ENCODE measurements around the gene ADARB2.

Gene ADARB2

DNA sequence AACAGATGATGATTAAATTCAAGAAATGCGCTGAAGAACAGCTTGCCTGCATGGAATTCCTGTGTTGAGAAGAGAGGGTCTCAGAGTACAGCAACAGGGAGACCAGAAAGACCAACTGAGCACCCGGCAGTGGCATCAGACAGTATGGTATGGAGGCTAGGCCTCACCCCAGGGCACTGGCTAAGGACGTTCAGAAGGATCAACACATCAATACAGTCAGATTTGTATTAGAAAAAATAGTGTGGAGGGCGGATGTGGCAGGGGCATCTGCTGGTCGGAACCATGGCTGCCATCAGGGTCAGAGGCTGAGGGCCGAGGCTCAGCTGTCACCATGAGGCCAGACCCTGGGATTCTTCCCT is 142.1 kb downstream of the ADARB2 start:
- ChIA-PET CTCF (no interaction called here), POLR2A (no interaction called here)
- TF ChIP-seq CTCF (IDR thresholded peaks at IDR 0.05; ENCODE audit: insufficient read depth, low read length, missing control alignments) = no peak
- no peak for DNase-seq (ENCODE audit: low read depth, low spot score)
- H3K4me3 ChIP-seq (ENCODE audit: low read depth, low read length) = no peak overlapping the region

GRCh38 chr10:1594372-1595241 is 142.7 kb downstream of the ADARB2 start:
- CTCF ChIA-PET = no interaction called here
- POLR2A ChIA-PET = no interaction called here
- H3K4me3 ChIP-seq (ENCODE audit: low read depth, low read length) = no peak overlapping the region
- DNase-seq (ENCODE audit: low read depth, low spot score) = no peak
- no peak for TF ChIP-seq CTCF (IDR thresholded peaks at IDR 0.05; ENCODE audit: insufficient read depth, low read length, missing control alignments)

- H3K4me3 ChIP-seq (ENCODE audit: low read depth, low read length) = no peak overlapping the region
- ChIA-PET CTCF (no interaction called here), POLR2A (no interaction called here)
- DNase-seq (ENCODE audit: low read depth, low spot score) = no peak
- no peak for TF ChIP-seq CTCF (IDR thresholded peaks at IDR 0.05; ENCODE audit: insufficient read depth, low read length, missing control alignments)
Measured at GRCh38 chr10:1591742-1592141, 145.6 kb downstream of the ADARB2 start.

DNA sequence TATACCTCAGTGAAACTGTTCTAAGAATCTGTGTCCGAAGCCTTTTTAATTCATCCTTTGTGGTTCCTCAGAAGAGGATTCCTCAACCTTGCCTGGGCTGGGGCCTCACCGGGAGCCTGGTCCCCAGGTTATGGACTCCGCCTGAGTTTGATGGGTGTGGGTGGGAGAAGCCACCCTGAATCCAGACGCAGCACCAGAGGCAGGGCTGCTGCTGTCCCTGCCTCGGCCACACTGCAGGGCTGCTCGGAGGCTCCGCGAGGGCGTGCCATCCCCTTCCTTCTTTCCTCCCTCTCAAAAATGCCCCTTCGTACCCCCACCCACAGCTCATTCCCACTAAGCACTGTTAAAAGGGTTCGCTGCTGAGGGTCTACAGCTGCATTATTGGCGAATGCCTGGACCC is 146.3 kb downstream of the ADARB2 start:
- no peak for TF ChIP-seq CTCF (IDR thresholded peaks at IDR 0.05; ENCODE audit: insufficient read depth, low read length, missing control alignments)
- no peak for DNase-seq (ENCODE audit: low read depth, low spot score)
- no peak overlapping the region for H3K4me3 ChIP-seq (ENCODE audit: low read depth, low read length)
- POLR2A ChIA-PET = no interaction called here
- CTCF ChIA-PET = no interaction called here

GRCh38 chr10:1589257-1589656 is 148.1 kb downstream of the ADARB2 start:
- CTCF ChIA-PET = no interaction called here

GRCh38 chr10:1582739-1583138 is 154.6 kb downstream of the ADARB2 start:
- TF ChIP-seq CTCF (IDR thresholded peaks at IDR 0.05; ENCODE audit: insufficient read depth, low read length, missing control alignments) = no peak
- DNase-seq (ENCODE audit: low read depth, low spot score) = no peak
- H3K4me3 ChIP-seq (ENCODE audit: low read depth, low read length) = no peak overlapping the region
- ChIA-PET POLR2A (no interaction called here), CTCF (no interaction called here)

More at GRCh38 chr10:1589257-1589656, 148.1 kb downstream of the ADARB2 start:
- no peak for TF ChIP-seq CTCF (IDR thresholded peaks at IDR 0.05; ENCODE audit: insufficient read depth, low read length, missing control alignments)
- no peak overlapping the region for H3K4me3 ChIP-seq (ENCODE audit: low read depth, low read length)
- POLR2A ChIA-PET = no interaction called here
- no peak for DNase-seq (ENCODE audit: low read depth, low spot score)

Measured in AG04449 (cell line).